ENCODE data around the gene ZNF200. TPM values are rescaled to one million over a fixed set of nuclear protein-coding genes. Genes with fewer than 3 reads are reported as not detected.

Gene ZNF200
- total and polyA plus RNA-seq, 9 donors: 5.3 to 8.4 (median 6.8) TPM

DNA sequence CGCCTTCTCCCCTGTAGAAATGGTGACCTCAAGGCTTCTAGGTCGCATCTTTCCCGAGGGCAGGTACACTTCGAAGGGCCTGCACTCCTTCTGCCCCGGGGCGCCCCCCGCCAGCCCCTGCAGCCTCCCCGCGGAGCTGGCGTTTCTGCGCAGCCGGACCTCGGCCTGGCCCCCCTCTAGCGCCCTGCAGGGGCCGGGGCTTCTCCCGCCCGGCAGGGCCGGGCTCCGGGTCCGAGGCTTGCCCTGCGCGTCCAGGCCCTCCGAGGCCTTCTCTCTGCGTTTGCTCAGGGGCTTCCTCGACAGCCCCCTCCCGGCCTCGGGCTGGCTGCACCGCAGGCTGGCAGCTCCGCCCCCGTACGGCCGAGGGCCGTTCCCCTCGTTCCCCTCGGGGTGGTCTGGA lies 19.4 kb upstream of the ZNF200 start:
- no peaks in the 10 kb centered on the region for H3K36me3 ChIP-seq (ENCODE audit: control insufficient read depth, insufficient read depth, low read length)
- no peak overlapping the region for H3K27ac ChIP-seq (ENCODE audit: low read length)
- H3K4me3 ChIP-seq (ENCODE audit: low read length): no peak overlapping the region
- H3K4me1 ChIP-seq (ENCODE audit: control insufficient read depth, insufficient read depth, low read length): peaks cover 2% of the 10 kb centered on the region
- peaks cover 12% of the 10 kb centered on the region for H3K27me3 ChIP-seq (ENCODE audit: control insufficient read depth, insufficient read depth, low read length)
- DNase-seq: no peak
- H3K9me3 ChIP-seq (replicated peaks; ENCODE audit: control insufficient read depth, low read depth, low read length): no peaks in the 10 kb centered on the region
- WGBS (ENCODE audit: insufficient coverage): 29% methylated on average over 35 of the region's 35 CpGs

DNA sequence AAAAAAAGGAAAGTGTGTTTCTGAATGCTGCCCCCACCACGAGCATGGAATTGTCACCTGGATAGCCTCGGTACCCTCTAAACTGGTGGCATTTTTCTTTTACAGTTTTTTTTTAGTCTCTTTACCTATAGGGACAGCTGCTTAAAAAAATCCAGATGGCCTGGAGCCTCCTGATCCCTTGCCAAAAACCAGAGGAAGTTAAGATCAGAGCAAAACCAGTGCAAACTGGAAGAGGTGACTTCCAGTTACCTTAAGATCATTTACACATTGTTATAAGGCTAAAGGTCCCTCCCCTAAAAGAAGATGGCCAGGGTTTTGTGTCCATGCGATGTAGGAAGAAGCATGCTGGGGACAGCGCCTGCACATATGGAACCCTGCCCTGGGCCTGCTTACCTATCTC lies 18.0 kb upstream of the ZNF200 start:
- H3K9me3 ChIP-seq (replicated peaks; ENCODE audit: control insufficient read depth, low read depth, low read length): no peaks in the 10 kb centered on the region
- no peak for DNase-seq
- H3K4me3 ChIP-seq (ENCODE audit: low read length): no peak overlapping the region
- no peak overlapping the region for H3K27ac ChIP-seq (ENCODE audit: low read length)
- no peaks in the 10 kb centered on the region for H3K36me3 ChIP-seq (ENCODE audit: control insufficient read depth, insufficient read depth, low read length)
- no peaks in the 10 kb centered on the region for H3K4me1 ChIP-seq (ENCODE audit: control insufficient read depth, insufficient read depth, low read length)
- 77% methylated on average over 2 of the region's 4 CpGs for WGBS (ENCODE audit: insufficient coverage)
- H3K27me3 ChIP-seq (ENCODE audit: control insufficient read depth, insufficient read depth, low read length): peaks cover 15% of the 10 kb centered on the region

DNA sequence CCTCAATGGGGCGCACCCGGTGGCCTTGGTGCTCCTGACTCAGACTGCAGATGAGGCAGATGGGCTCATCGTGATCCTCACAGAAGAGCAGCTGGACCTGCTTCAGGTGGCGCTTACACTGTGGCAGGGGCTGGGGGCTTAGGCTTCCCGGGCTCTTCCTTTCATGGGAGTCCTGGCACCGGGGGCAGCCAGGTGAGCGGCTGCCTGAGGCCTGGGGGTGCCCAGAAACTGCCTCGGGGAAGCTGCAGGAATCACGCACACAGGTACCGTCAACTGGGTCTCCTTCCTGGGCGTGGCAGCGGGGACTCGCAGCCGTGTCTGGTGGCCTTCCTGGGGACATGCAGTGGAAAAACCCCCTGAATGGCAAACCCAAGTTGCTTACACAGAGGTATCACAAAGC lies 14.5 kb upstream of the ZNF200 start:
- H3K4me1 ChIP-seq (ENCODE audit: control insufficient read depth, insufficient read depth, low read length): no peaks in the 10 kb centered on the region
- H3K4me3 ChIP-seq (ENCODE audit: low read length): no peak overlapping the region
- DNase-seq: no peak
- no peaks in the 10 kb centered on the region for H3K9me3 ChIP-seq (replicated peaks; ENCODE audit: control insufficient read depth, low read depth, low read length)
- WGBS (ENCODE audit: insufficient coverage): 74% methylated on average over 14 of the region's 14 CpGs
- no peaks in the 10 kb centered on the region for H3K36me3 ChIP-seq (ENCODE audit: control insufficient read depth, insufficient read depth, low read length)
- no peak overlapping the region for H3K27ac ChIP-seq (ENCODE audit: low read length)
- H3K27me3 ChIP-seq (ENCODE audit: control insufficient read depth, insufficient read depth, low read length): peaks cover 8% of the 10 kb centered on the region

DNA sequence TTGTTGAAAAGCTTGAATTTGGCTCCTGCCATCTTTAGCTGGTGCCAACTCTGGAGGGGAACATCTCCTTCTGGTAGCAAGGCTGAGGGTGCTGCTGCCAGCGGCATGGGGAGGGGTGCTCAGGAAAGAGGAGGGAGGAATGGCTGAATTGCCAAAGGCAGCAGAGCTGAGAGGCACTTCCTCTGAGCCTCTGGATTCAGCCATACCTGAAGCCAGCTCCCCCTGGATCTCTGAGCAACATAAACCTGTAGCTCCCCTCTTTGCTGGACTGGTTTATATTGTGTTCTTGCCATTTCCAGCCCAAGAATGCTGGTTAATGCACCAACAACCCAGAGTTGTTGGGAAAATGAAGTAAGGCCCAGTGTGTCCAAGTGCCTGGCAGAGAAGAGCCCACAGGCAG lies 14.1 kb upstream of the ZNF200 start:
- Histone ChIP-seq H3K9me3 (replicated peaks; ENCODE audit: control insufficient read depth, low read depth, low read length) (no peaks in the 10 kb centered on the region), H3K4me1 (ENCODE audit: control insufficient read depth, insufficient read depth, low read length) (no peaks in the 10 kb centered on the region), H3K27me3 (ENCODE audit: control insufficient read depth, insufficient read depth, low read length) (peaks cover 7% of the 10 kb centered on the region), H3K4me3 (ENCODE audit: low read length) (no peak overlapping the region), H3K27ac (ENCODE audit: low read length) (no peak overlapping the region), H3K36me3 (ENCODE audit: control insufficient read depth, insufficient read depth, low read length) (no peaks in the 10 kb centered on the region)
- WGBS (ENCODE audit: insufficient coverage): no CpG with 5 or more reads among the region's 1 CpG
- DNase-seq: no peak

DNA sequence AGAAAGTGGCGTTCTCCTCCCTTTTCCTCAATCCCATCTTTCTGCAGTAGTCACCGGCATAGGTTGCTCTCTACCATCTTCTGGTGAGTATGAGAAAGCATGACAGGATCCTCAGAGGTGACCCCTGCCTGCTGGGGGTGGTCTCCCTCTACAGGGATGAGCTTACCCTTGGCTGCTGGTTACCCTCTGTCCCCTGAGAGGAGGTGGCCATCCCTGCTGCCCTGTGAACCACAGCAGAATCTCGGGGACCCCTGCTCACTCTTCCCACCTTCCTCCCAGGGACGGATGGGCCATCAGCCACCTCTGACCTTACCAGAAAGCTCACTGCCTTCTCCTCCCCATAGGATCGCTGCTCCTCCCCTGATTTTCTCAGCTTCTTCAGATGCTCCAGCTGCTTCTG lies 13.6 kb upstream of the ZNF200 start:
- H3K27me3 ChIP-seq (ENCODE audit: control insufficient read depth, insufficient read depth, low read length): peaks cover 7% of the 10 kb centered on the region

DNA sequence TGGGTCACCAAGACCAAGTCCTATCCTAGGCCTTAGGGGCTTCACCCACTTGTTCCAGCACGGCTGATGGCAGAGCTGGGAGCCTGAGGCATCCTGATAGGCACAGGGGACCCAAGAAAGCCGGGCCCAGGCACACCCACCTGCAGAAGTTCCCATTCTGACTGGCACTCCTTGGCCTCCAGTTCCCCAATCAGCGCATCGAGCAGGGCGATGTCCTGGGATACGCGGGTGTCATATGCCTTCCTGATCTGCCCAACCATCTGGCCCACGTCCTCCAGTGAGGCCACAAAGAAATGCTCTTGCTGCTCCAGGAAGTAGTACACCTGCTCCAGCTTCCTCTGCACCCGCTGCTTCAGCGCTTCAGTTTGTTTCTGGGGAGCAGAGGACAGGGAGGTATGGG lies 11.9 kb upstream of the ZNF200 start:
- peaks cover 8% of the 10 kb centered on the region for H3K27me3 ChIP-seq (ENCODE audit: control insufficient read depth, insufficient read depth, low read length)
- no peaks in the 10 kb centered on the region for H3K9me3 ChIP-seq (replicated peaks; ENCODE audit: control insufficient read depth, low read depth, low read length)
- no peak overlapping the region for H3K4me3 ChIP-seq (ENCODE audit: low read length)
- H3K4me1 ChIP-seq (ENCODE audit: control insufficient read depth, insufficient read depth, low read length): no peaks in the 10 kb centered on the region
- no peak overlapping the region for H3K27ac ChIP-seq (ENCODE audit: low read length)
- WGBS (ENCODE audit: insufficient coverage): 83% methylated on average over 9 of the region's 10 CpGs
- no peak for DNase-seq
- no peaks in the 10 kb centered on the region for H3K36me3 ChIP-seq (ENCODE audit: control insufficient read depth, insufficient read depth, low read length)

More for the DNA sequence above, 13.6 kb upstream of the ZNF200 start:
- DNase-seq: no peak
- Histone ChIP-seq H3K36me3 (ENCODE audit: control insufficient read depth, insufficient read depth, low read length) (no peaks in the 10 kb centered on the region), H3K9me3 (replicated peaks; ENCODE audit: control insufficient read depth, low read depth, low read length) (no peaks in the 10 kb centered on the region), H3K4me3 (ENCODE audit: low read length) (no peak overlapping the region), H3K4me1 (ENCODE audit: control insufficient read depth, insufficient read depth, low read length) (no peaks in the 10 kb centered on the region), H3K27ac (ENCODE audit: low read length) (no peak overlapping the region)
- 68% methylated on average over 3 of the region's 5 CpGs for WGBS (ENCODE audit: insufficient coverage)

DNA sequence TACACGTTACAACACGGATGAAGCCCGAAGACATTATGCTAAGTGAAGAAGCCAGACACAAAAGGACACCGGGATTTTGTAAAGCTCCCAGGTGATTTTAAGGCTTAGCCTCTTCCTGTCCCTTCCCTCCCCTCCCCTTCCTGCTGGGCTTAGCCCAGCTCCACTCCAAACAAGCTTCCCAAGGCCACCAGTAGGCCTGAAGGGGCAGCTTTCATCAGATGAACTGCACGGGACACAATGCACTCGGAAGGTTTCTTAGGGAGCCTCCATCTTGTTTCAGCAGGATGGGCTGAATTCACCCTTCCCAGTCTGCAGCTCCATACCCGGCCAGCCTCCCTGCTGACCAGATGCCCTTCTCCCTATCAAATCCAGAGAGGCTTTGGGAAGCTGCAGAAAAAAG lies 11.0 kb upstream of the ZNF200 start:
- no peaks in the 10 kb centered on the region for H3K9me3 ChIP-seq (replicated peaks; ENCODE audit: control insufficient read depth, low read depth, low read length)
- H3K36me3 ChIP-seq (ENCODE audit: control insufficient read depth, insufficient read depth, low read length): no peaks in the 10 kb centered on the region
- DNase-seq: no peak
- H3K4me1 ChIP-seq (ENCODE audit: control insufficient read depth, insufficient read depth, low read length): no peaks in the 10 kb centered on the region
- 63% methylated on average over 6 of the region's 7 CpGs for WGBS (ENCODE audit: insufficient coverage)
- H3K27ac ChIP-seq (ENCODE audit: low read length): no peak overlapping the region
- no peak overlapping the region for H3K4me3 ChIP-seq (ENCODE audit: low read length)
- H3K27me3 ChIP-seq (ENCODE audit: control insufficient read depth, insufficient read depth, low read length): peaks cover 8% of the 10 kb centered on the region

DNA sequence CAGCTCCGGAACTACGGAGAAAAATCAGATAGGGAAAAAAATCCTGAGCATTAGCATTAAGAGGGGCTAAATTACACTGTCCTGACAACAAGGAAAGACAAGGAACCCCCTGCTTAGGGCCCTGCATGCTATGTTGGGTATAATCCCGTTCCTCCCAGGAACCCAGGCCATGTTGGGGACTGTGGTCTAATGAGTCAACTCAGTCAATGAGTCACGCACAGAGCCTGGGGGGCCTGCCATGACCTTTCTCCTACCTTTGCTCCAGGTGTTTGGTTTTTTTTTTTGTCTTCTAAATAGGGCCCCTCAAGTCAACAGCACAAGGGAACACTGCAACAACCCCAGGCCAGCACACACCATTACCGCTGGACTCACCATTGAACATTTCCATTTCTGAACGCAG lies 8.9 kb upstream of the ZNF200 start:
- DNase-seq: no peak
- Histone ChIP-seq H3K27ac (ENCODE audit: low read length) (no peak overlapping the region), H3K4me1 (ENCODE audit: control insufficient read depth, insufficient read depth, low read length) (no peaks in the 10 kb centered on the region), H3K9me3 (replicated peaks; ENCODE audit: control insufficient read depth, low read depth, low read length) (no peaks in the 10 kb centered on the region), H3K36me3 (ENCODE audit: control insufficient read depth, insufficient read depth, low read length) (no peaks in the 10 kb centered on the region), H3K4me3 (ENCODE audit: low read length) (no peak overlapping the region), H3K27me3 (ENCODE audit: control insufficient read depth, insufficient read depth, low read length) (peaks cover 9% of the 10 kb centered on the region)
- 72% methylated on average over 2 of the region's 6 CpGs for WGBS (ENCODE audit: insufficient coverage)

DNA sequence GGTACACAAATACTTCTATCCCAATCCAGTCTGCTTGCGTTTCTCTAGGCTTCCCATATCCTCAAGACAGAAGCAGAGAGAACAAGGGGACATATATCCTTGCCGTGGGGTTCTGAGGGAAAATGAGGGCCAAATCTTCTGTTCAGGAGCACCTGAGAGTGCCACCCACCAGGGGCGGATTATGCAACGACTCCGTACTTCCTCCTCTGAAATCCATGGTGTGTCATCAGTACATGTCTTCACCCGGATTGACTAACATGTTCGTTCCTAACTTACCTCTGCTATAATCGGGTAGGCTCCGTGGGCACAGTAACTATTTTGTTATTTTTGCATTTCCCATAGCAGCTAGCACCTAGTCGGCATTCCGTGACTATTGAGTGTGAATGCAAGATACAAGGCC lies 7.8 kb upstream of the ZNF200 start:
- H3K4me3 ChIP-seq (ENCODE audit: low read length): no peak overlapping the region
- no peaks in the 10 kb centered on the region for H3K9me3 ChIP-seq (replicated peaks; ENCODE audit: control insufficient read depth, low read depth, low read length)
- no peaks in the 10 kb centered on the region for H3K4me1 ChIP-seq (ENCODE audit: control insufficient read depth, insufficient read depth, low read length)
- WGBS (ENCODE audit: insufficient coverage): 80% methylated on average over 10 of the region's 11 CpGs
- DNase-seq: no peak
- H3K27me3 ChIP-seq (ENCODE audit: control insufficient read depth, insufficient read depth, low read length): peaks cover 7% of the 10 kb centered on the region
- no peaks in the 10 kb centered on the region for H3K36me3 ChIP-seq (ENCODE audit: control insufficient read depth, insufficient read depth, low read length)
- H3K27ac ChIP-seq (ENCODE audit: low read length): no peak overlapping the region

DNA sequence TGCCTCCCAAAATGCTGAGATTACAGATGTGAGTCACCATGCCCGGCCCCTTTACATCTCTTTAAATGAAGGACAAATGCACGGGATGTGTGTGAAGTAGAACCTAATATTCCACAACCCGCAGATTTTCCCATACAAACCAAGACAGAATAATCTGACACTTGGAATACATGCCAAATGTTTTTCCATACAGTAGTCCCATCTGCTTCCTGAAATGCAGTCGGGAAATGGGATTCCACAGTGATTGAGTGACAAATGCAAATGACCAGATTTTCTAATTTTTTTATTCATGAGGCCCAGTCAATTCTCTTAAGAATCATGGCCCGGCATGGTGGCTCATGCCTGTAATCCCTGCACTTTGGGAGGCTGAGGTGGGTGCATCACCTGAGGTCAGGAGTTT lies 6.8 kb upstream of the ZNF200 start:
- no peak overlapping the region for H3K4me3 ChIP-seq (ENCODE audit: low read length)
- no peaks in the 10 kb centered on the region for H3K9me3 ChIP-seq (replicated peaks; ENCODE audit: control insufficient read depth, low read depth, low read length)
- no peak overlapping the region for H3K27ac ChIP-seq (ENCODE audit: low read length)
- peaks cover 7% of the 10 kb centered on the region for H3K27me3 ChIP-seq (ENCODE audit: control insufficient read depth, insufficient read depth, low read length)
- H3K36me3 ChIP-seq (ENCODE audit: control insufficient read depth, insufficient read depth, low read length): no peaks in the 10 kb centered on the region
- WGBS (ENCODE audit: insufficient coverage): 33% methylated on average over 1 of the region's 5 CpGs
- H3K4me1 ChIP-seq (ENCODE audit: control insufficient read depth, insufficient read depth, low read length): no peaks in the 10 kb centered on the region
- no peak for DNase-seq

DNA sequence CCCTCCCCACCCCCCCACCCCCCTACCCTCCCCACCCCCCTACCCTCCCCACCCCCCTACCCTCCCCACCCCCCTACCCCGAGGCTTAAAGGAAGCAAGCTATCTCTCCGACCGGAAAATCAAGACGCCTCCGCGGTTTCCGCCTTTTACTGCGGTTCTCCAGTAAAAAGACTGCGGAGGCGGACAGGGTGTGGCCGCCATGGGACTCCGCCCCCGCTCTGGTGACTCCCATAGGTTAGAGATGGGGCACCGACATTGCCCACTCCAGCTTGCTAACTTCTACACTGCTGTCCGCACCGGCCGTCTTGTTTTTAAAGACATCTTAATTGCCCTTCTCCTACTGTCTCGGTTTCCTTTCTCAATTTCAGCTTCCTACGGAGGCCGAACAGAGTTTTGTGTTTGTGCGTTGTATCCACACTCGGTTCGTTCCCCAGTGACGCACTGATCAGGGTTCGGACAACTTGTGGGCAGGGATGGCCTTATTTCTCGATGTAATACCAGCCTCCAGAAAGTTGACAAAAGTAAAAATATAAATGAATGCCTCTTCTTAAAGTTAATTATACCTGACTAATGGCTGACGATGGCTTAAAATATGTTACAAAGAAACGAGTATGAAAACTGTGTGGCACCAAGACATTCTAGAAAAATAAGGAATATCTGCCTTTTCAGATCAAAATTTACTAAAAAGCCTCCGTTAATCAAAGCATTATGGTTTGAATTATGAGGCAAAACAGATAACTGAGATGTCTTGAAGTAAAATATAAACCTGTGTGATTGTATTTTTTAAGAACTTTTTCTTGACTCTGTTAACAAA lies 1.1 kb upstream of the ZNF200 start:
- Histone ChIP-seq H3K27me3 (ENCODE audit: control insufficient read depth, insufficient read depth, low read length) (peaks cover 2% of the 10 kb centered on the region), H3K36me3 (ENCODE audit: control insufficient read depth, insufficient read depth, low read length) (peaks cover 25% of the 10 kb centered on the region), H3K27ac (ENCODE audit: low read length) (no peak overlapping the region), H3K4me3 (ENCODE audit: low read length) (no peak overlapping the region), H3K4me1 (ENCODE audit: control insufficient read depth, insufficient read depth, low read length) (peaks cover 9% of the 10 kb centered on the region), H3K9me3 (replicated peaks; ENCODE audit: control insufficient read depth, low read depth, low read length) (peaks cover 5% of the 10 kb centered on the region)
- WGBS (ENCODE audit: insufficient coverage): 82% methylated on average over 22 of the region's 29 CpGs
- DNase-seq: peak; percentile 15

Measured in muscle of leg (tissue), 11 donors.